ENCODE data around the gene HCFC2.

DNA sequence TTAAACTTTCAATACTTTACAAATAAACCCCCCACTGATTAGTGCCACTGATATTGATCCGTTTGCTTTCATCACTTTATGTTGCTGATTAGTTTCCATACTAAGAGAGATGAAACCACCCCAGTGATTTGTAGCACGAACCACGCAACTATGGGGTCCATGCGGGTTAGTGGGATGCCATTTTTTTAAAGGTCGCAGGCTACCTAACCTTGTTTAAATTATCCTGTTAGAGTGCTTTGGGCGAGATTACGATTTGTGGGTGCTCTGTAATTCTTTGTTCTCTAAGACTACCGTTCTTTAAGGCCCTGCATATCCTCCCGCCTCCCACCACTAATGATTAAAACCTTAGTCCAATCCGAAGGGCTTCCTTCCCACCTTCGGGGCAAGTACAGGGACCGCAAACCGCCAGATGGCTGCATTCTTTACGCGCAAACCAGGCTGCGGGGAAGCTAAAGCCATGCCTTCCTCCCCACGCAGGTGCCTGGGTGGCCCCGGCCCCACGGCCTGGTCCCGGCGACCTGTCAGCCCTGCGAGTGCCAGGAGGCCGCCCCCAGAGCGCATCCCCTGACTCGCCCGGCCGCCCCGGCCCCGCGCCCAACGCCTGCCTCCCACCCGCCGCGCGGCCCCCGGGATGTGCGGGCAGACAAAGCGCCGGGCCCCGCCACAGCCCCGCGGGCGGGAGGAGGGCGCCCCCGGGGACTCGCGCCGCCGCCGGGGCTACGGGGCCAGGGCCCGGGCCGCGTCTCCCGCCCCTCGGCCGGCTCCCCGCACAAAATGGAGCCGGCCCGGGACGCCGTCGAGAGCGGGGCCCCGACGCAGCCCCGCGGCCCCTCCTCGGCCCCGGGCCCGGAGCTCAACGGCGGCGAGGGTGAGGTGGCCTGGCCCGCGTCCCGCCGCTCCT, 72.9 kb downstream of the HCFC2 start:
- TF ChIP-seq, protein P1, sequence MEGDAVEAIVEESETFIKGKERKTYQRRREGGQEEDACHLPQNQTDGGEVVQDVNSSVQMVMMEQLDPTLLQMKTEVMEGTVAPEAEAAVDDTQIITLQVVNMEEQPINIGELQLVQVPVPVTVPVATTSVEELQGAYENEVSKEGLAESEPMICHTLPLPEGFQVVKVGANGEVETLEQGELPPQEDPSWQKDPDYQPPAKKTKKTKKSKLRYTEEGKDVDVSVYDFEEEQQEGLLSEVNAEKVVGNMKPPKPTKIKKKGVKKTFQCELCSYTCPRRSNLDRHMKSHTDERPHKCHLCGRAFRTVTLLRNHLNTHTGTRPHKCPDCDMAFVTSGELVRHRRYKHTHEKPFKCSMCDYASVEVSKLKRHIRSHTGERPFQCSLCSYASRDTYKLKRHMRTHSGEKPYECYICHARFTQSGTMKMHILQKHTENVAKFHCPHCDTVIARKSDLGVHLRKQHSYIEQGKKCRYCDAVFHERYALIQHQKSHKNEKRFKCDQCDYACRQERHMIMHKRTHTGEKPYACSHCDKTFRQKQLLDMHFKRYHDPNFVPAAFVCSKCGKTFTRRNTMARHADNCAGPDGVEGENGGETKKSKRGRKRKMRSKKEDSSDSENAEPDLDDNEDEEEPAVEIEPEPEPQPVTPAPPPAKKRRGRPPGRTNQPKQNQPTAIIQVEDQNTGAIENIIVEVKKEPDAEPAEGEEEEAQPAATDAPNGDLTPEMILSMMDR (IDR thresholded peaks at IDR 0.05; ENCODE audit: insufficient read depth, low read length): no peak
- TF ChIP-seq, protein P2, sequence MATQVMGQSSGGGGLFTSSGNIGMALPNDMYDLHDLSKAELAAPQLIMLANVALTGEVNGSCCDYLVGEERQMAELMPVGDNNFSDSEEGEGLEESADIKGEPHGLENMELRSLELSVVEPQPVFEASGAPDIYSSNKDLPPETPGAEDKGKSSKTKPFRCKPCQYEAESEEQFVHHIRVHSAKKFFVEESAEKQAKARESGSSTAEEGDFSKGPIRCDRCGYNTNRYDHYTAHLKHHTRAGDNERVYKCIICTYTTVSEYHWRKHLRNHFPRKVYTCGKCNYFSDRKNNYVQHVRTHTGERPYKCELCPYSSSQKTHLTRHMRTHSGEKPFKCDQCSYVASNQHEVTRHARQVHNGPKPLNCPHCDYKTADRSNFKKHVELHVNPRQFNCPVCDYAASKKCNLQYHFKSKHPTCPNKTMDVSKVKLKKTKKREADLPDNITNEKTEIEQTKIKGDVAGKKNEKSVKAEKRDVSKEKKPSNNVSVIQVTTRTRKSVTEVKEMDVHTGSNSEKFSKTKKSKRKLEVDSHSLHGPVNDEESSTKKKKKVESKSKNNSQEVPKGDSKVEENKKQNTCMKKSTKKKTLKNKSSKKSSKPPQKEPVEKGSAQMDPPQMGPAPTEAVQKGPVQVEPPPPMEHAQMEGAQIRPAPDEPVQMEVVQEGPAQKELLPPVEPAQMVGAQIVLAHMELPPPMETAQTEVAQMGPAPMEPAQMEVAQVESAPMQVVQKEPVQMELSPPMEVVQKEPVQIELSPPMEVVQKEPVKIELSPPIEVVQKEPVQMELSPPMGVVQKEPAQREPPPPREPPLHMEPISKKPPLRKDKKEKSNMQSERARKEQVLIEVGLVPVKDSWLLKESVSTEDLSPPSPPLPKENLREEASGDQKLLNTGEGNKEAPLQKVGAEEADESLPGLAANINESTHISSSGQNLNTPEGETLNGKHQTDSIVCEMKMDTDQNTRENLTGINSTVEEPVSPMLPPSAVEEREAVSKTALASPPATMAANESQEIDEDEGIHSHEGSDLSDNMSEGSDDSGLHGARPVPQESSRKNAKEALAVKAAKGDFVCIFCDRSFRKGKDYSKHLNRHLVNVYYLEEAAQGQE (IDR thresholded peaks at IDR 0.05; ENCODE audit: insufficient replicate concordance, low read depth): no peak

All from HL-60 (cell line).